Astrocyte of the spinal cord (primary cell): ENCODE measurements around the gene ALS2CL.

ENCODE experiments used
- DNase-seq: peaks from one replicate; pipeline ENCODE4 v3.0.0; 2011; ENCODE audit warnings: low read depth, low spot score
- H3K4me3 ChIP-seq: 2 replicates; pipeline ENCODE4 v1.5.1; 2011; ENCODE audit warnings: low read depth, mild to moderate bottlenecking, low read length, moderate library complexity
- in situ Hi-C: cut with HindIII; loops from 2 replicates; pipeline ENCODE4 v1.10.0; 2017; ENCODE audit warnings: low sequenced_read_pairs
- TF ChIP-seq, protein P1 (sequence below): IDR thresholded peaks from 2 replicates; pipeline ENCODE4 v1.5.1; 2012; ENCODE audit warnings: low read depth, mild to moderate bottlenecking, low read length, inconsistent platforms

Gene ALS2CL

DNA sequence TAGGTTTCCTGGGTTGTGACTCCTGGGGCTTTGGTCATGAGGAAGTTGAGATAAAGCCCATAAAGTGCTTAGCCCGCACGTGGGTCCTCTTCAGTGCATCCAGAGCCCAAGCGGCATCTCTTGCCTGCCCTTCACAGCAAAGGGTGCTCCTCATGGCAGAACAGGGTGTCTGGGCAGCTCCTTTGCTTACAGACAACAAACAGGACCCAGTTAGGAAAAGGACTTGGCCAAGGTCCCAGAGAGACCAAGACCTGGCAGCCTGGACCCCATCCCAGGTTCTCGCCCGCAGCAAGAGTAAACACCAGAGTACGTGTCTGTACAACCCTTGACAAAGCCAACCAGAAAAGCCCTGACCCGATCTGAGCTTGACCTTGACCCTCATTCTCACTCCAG is 27.0 kb downstream of the ALS2CL start:
- DNase-seq: no peak
- in situ Hi-C loops: no loop called here
- H3K4me3 ChIP-seq: no peak overlapping the region
- TF ChIP-seq, protein P1, sequence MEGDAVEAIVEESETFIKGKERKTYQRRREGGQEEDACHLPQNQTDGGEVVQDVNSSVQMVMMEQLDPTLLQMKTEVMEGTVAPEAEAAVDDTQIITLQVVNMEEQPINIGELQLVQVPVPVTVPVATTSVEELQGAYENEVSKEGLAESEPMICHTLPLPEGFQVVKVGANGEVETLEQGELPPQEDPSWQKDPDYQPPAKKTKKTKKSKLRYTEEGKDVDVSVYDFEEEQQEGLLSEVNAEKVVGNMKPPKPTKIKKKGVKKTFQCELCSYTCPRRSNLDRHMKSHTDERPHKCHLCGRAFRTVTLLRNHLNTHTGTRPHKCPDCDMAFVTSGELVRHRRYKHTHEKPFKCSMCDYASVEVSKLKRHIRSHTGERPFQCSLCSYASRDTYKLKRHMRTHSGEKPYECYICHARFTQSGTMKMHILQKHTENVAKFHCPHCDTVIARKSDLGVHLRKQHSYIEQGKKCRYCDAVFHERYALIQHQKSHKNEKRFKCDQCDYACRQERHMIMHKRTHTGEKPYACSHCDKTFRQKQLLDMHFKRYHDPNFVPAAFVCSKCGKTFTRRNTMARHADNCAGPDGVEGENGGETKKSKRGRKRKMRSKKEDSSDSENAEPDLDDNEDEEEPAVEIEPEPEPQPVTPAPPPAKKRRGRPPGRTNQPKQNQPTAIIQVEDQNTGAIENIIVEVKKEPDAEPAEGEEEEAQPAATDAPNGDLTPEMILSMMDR: no peak

DNA sequence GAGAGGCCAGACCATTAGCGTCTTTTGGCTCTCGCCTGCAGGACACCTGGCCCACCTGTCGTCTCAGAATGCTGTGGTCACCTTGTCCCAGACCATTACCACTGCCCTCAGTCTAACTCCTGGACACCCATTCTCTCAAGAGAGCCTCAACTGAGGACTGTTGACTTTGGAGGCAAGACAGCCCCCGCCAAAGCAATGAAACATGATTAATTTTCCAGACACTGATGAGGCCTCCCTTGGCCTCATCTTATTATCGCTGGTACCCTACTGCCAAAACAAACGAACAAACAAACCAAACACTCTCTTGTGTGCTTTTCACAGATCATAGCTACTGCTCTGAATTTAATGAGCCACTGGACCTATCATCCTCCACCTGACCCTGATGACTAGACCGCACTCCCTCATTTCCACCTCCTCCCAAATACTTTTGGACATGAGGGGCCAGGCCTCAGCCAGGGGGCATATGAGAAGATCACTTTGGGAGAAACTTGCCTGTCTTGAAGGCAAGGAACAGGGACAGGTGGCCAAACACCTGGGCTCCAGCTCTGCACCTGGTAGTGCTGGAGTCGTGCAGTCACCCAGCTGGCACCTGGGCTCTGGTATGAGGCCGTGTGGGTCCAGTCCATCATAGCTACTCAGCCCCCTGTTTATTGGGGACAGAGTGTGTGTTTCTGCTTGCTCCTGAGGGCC is 27.6 kb downstream of the ALS2CL start:
- no peak overlapping the region for H3K4me3 ChIP-seq
- DNase-seq: no peak
- in situ Hi-C loops: no loop called here
- TF ChIP-seq, protein P1: no peak

DNA sequence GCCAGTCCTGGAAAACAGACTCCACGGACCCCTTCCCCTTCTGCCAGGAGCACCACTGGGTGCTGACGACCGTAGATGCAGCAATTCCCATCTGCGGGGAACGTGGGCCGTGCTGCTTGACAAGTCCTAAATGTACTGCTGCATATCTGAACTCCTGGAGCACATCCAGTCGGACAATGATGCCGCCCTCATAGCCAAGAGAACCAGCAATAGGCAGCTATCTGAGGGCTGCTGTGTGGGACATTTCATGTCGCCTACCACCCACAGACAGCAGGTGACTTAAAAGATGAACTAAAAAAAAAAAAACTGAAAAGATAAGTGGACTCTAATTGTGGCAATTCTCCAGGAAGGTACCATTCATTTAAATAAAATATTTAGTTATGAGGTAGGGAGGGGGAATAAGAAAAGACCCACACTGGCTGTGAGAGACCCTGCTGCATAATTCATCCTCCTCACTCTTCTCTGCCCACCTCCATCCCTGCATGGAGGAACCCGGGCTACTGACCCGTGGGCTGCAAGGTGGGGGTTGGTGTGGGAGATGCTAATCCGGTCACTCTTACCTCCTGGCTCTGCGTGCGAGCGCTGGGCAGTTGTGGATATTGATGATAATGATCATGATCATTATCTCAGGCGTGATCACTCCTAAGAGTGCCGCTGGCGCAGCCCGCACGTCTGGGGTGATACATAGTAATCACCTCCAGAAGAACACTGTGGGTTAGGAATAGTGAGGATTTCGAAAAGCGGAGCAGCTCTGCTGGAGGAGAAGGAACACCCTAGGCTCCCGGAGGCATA is 28.3 kb downstream of the ALS2CL start:
- DNase-seq: no peak
- in situ Hi-C loops: no loop called here
- H3K4me3 ChIP-seq: no peak overlapping the region
- TF ChIP-seq, protein P1: no peak

DNA sequence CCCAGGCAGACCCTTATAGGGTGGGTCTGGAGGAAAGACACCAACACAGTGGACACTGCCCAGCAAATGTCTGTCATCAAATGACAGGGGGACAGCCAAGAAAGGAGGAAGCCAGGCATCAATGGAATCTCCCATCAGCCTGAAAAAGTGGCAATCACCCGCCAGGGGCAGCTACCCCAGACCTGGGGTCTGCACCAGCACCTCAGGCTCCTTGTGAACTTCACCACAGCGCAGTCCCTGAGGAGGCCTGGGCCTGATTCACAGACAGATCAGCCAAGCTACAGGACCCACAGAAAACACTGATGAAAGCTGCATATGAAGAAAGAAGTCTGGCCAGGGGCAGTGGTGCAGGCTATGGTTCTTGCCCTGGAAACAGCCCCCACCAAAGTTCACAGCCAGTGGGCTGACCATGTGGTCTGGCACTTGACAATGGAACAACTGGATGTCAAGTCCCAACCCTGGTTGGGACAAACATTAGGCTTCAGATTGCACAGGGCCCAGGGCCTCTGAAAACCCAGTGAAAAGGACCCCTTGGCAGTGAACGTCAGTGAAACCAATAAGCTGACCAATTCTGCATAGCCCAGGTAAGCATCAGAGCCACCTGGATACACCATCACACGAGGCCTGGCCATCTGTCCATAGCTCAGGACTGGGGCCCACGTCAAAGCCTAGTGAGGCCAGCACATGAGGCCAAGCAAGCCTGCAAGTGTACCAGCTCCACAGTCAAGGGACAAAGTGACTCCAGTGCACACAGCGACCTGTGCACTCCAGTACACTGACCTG is 29.1 kb downstream of the ALS2CL start:
- in situ Hi-C loops: no loop called here
- TF ChIP-seq, protein P1: no peak
- no peak overlapping the region for H3K4me3 ChIP-seq
- DNase-seq: no peak

DNA sequence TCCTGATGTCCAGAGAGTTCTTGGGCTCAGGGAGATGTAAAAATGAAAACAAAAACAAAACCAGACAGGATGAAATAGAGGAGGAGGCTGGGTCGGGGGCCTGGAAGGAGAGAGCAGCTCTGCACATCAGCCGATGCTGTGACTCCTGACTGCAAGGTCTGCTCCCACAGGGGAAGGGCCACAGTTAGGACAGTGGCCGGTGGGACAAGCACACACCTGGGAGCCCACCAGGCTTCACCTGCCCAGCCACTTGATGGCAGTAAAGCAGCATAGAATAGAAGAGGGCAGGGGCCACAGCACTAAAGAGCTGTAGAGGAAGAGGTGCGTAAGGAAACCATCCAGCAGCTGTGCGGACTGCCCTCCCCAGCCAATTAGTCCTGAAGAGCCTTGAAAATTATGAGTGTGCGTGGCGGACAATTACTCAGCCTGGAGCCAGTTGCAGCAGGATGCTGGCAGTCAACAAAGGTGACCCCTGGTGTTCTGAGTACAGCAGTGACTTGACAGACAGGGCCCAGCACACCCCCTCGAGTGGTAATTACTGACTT is 29.8 kb downstream of the ALS2CL start:
- no peak for DNase-seq
- TF ChIP-seq, protein P1: peak; percentile 6
- in situ Hi-C loops: no loop called here
- H3K4me3 ChIP-seq: no peak overlapping the region
